Measurements from ENCODE around the gene TMEM95.
A peak's percentile ranks its signal among the peaks of the same experiment; 100 is the strongest.

TMEM95 gene

DNA sequence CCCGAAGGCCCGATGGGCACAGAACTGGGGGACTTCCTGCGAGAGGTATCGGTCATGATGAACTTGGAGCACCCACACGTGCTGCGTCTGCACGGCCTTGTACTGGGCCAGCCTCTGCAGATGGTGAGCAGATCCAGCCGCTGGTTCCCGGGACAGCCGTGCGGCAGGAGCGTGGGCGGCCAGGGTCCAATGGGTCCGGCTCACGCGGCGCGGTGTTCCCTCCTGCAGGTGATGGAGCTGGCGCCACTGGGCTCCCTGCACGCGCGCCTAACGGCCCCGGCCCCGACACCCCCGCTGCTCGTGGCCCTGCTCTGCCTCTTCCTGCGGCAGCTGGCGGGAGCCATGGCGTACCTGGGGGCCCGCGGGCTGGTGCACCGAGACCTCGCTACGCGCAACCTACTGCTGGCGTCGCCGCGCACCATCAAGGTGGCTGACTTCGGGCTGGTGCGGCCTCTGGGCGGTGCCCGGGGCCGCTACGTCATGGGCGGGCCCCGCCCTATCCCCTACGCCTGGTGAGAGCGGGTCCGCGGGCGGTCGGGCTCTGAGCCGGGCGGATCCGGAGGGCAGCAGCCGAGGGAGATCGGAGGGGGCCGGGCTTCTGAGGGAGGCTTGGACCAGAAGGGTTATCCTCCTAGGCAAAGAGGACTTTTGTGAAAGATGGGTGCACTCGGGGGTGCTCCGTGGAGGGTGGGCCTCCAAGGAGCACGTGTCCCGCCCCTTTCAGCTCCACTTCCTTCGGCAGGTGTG is 29.0 kb downstream of the TMEM95 start:
- no peaks in the 10 kb centered on the region for H4K20me1 ChIP-seq (ENCODE audit: insufficient read depth, low read length)
- H3K4me1 ChIP-seq (ENCODE audit: insufficient read depth, low read length): peaks cover 14% of the 10 kb centered on the region
- H2AFZ ChIP-seq (ENCODE audit: low read depth, low read length): peak overlapping the region; percentile 67
- peak; percentile 93 for ATAC-seq (ENCODE audit: insufficient read depth, low read depth)
- no peak overlapping the region for H3K27ac ChIP-seq (ENCODE audit: low read length)
- peak; percentile 25 for TF ChIP-seq EZH2 (IDR thresholded peaks at IDR 0.05; ENCODE audit: borderline replicate concordance, low read depth, low read length, severe bottlenecking)
- TF ChIP-seq, protein P1, sequence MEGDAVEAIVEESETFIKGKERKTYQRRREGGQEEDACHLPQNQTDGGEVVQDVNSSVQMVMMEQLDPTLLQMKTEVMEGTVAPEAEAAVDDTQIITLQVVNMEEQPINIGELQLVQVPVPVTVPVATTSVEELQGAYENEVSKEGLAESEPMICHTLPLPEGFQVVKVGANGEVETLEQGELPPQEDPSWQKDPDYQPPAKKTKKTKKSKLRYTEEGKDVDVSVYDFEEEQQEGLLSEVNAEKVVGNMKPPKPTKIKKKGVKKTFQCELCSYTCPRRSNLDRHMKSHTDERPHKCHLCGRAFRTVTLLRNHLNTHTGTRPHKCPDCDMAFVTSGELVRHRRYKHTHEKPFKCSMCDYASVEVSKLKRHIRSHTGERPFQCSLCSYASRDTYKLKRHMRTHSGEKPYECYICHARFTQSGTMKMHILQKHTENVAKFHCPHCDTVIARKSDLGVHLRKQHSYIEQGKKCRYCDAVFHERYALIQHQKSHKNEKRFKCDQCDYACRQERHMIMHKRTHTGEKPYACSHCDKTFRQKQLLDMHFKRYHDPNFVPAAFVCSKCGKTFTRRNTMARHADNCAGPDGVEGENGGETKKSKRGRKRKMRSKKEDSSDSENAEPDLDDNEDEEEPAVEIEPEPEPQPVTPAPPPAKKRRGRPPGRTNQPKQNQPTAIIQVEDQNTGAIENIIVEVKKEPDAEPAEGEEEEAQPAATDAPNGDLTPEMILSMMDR (IDR thresholded peaks at IDR 0.05; ENCODE audit: borderline replicate concordance, extremely low read depth, low read length, poor library complexity, severe bottlenecking): no peak
- peaks cover 25% of the 10 kb centered on the region for H3K27me3 ChIP-seq (ENCODE audit: insufficient read depth, low read length, poor library complexity)
- peak overlapping the region in 1 of 2 experiments; percentile 48; a peak in 2 of 4 replicates for H3K4me3 ChIP-seq (ENCODE audit: low read depth in 1 of 2, low read length in 2 of 2)
- H3K4me2 ChIP-seq (ENCODE audit: insufficient read depth, low read length): peak overlapping the region; percentile 70
- H3K79me2 ChIP-seq (ENCODE audit: insufficient read depth, low read length): no peaks in the 10 kb centered on the region
- H3K9ac ChIP-seq (ENCODE audit: low read depth, low read length): peak overlapping the region; percentile 47; the same call in 1 of the 2 replicates
- no peaks in the 10 kb centered on the region for H3K9me3 ChIP-seq (ENCODE audit: insufficient read depth, low read length, severe bottlenecking)
- peak; percentile 65 for DNase-seq
- no peaks in the 10 kb centered on the region for H3K36me3 ChIP-seq (ENCODE audit: insufficient read depth, low read length)

DNA sequence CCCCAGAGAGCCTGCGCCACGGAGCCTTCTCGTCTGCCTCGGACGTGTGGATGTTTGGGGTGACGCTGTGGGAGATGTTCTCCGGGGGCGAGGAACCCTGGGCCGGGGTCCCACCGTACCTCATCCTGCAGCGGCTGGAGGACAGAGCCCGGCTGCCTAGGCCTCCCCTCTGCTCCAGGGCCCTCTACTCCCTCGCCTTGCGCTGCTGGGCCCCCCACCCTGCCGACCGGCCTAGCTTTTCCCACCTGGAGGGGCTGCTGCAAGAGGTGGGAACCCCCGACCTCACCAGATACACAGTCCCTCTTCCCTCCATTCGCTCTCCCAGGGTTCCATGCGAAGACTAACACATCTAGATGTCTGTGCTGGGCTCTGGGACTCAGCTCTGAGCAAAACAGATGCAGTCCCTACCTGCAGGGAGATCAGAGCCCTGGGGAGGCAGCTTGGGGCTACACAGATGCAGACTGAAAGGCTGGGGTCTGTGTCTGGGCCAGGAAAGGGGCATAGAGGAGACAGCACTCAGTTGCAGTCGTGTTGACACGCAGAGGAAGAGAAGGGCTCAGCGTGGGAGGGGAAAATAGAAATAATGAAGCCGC is 29.6 kb downstream of the TMEM95 start:
- H3K9ac ChIP-seq (ENCODE audit: low read depth, low read length): peak overlapping the region; percentile 47; the same call in 1 of the 2 replicates
- H3K27ac ChIP-seq (ENCODE audit: low read length): no peak overlapping the region
- peak overlapping the region; percentile 70 for H3K4me2 ChIP-seq (ENCODE audit: insufficient read depth, low read length)

GRCh38 chr17:7388856-7389255 is 33.9 kb downstream of the TMEM95 start:
- Histone ChIP-seq H3K9me3 (ENCODE audit: insufficient read depth, low read length, severe bottlenecking) (no peaks in the 10 kb centered on the region), H4K20me1 (ENCODE audit: insufficient read depth, low read length) (no peaks in the 10 kb centered on the region), H3K9ac (ENCODE audit: low read depth, low read length) (no peak overlapping the region), H3K4me1 (ENCODE audit: insufficient read depth, low read length) (peaks cover 18% of the 10 kb centered on the region), H2AFZ (ENCODE audit: low read depth, low read length) (no peak overlapping the region), H3K4me2 (ENCODE audit: insufficient read depth, low read length) (no peak overlapping the region), H3K4me3 (ENCODE audit: low read depth in 1 of 2, low read length in 2 of 2) (no peak overlapping the region), H3K36me3 (ENCODE audit: insufficient read depth, low read length) (no peaks in the 10 kb centered on the region), H3K27ac (ENCODE audit: low read length) (no peak overlapping the region), H3K79me2 (ENCODE audit: insufficient read depth, low read length) (no peaks in the 10 kb centered on the region), H3K27me3 (ENCODE audit: insufficient read depth, low read length, poor library complexity) (peaks cover 10% of the 10 kb centered on the region)
- TF ChIP-seq, protein P1 (IDR thresholded peaks at IDR 0.05; ENCODE audit: borderline replicate concordance, extremely low read depth, low read length, poor library complexity, severe bottlenecking): no peak
- no peak for TF ChIP-seq EZH2 (IDR thresholded peaks at IDR 0.05; ENCODE audit: borderline replicate concordance, low read depth, low read length, severe bottlenecking)
- DNase-seq: no peak
- ATAC-seq (ENCODE audit: insufficient read depth, low read depth): no peak

More for the DNA sequence above, 29.6 kb downstream of the TMEM95 start:
- H3K9me3 ChIP-seq (ENCODE audit: insufficient read depth, low read length, severe bottlenecking): no peaks in the 10 kb centered on the region
- no peaks in the 10 kb centered on the region for H4K20me1 ChIP-seq (ENCODE audit: insufficient read depth, low read length)
- H2AFZ ChIP-seq (ENCODE audit: low read depth, low read length): peak overlapping the region; percentile 67
- H3K27me3 ChIP-seq (ENCODE audit: insufficient read depth, low read length, poor library complexity): peaks cover 25% of the 10 kb centered on the region
- no peaks in the 10 kb centered on the region for H3K36me3 ChIP-seq (ENCODE audit: insufficient read depth, low read length)
- ATAC-seq (ENCODE audit: insufficient read depth, low read depth) (no peak), DNase-seq (no peak)
- TF ChIP-seq, protein P1 (IDR thresholded peaks at IDR 0.05; ENCODE audit: borderline replicate concordance, extremely low read depth, low read length, poor library complexity, severe bottlenecking): no peak
- no peak for TF ChIP-seq EZH2 (IDR thresholded peaks at IDR 0.05; ENCODE audit: borderline replicate concordance, low read depth, low read length, severe bottlenecking)
- H3K4me1 ChIP-seq (ENCODE audit: insufficient read depth, low read length): peaks cover 14% of the 10 kb centered on the region
- no peaks in the 10 kb centered on the region for H3K79me2 ChIP-seq (ENCODE audit: insufficient read depth, low read length)
- peak overlapping the region in 1 of 2 experiments; percentile 48; a peak in 2 of 4 replicates for H3K4me3 ChIP-seq (ENCODE audit: low read depth in 1 of 2, low read length in 2 of 2)

Data from DND-41 (cell line).